HG03103 (cell line): Measurements from ENCODE around the gene CLIC4.
"Not testable (repeated sequence)": the region's sequence is repeated elsewhere in the genome, so short reads cannot be mapped to it uniquely, and the experiment has no call there.

Source experiments
- ATAC-seq: cut with Tn5 transposase; IDR thresholded peaks from one replicate; pipeline ENCODE4 v1.9.1; 2021; ENCODE audit warnings: low read depth; ENCODE audit not compliant: unreplicated experiment

CLIC4 gene

GRCh38 chr1:24743404-24744211, 1.6 kb upstream of the CLIC4 start:
- ATAC-seq = no peak

DNA sequence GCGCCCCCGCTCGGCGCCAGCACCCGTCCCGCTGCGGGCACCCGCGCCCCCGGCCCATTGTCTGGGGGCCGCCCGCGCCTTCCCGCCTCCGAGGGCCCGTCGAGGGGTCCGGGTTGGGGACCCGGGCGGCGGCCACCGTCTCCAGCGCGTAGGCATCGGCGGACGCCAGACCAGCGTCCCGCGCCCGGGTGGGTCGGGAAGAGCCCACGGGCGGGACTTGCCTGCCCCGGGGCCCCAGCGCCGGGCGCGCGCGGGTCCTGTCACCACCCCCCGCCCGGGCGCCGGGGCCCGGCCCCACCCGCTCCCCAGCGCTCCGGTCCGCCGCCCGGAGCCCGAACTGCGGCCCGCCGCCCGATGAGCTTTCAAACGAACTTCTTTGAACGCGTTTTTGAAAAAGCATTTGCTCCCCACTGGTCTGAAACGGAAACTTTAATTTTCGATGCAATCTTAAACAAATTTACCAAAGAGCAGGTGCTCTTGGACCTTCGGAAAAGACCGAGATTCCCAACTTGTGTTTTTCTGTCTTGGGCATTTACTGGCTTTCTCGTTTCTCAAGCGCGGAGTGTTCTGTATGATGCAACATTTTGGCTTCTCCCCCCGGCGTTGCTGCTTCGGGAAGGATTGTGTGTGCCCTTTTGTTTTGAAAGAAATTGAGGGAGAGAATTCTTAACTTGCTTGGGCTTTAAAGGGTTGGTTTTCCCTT, 615 bp downstream of the CLIC4 start:
- ATAC-seq = no peak

DNA sequence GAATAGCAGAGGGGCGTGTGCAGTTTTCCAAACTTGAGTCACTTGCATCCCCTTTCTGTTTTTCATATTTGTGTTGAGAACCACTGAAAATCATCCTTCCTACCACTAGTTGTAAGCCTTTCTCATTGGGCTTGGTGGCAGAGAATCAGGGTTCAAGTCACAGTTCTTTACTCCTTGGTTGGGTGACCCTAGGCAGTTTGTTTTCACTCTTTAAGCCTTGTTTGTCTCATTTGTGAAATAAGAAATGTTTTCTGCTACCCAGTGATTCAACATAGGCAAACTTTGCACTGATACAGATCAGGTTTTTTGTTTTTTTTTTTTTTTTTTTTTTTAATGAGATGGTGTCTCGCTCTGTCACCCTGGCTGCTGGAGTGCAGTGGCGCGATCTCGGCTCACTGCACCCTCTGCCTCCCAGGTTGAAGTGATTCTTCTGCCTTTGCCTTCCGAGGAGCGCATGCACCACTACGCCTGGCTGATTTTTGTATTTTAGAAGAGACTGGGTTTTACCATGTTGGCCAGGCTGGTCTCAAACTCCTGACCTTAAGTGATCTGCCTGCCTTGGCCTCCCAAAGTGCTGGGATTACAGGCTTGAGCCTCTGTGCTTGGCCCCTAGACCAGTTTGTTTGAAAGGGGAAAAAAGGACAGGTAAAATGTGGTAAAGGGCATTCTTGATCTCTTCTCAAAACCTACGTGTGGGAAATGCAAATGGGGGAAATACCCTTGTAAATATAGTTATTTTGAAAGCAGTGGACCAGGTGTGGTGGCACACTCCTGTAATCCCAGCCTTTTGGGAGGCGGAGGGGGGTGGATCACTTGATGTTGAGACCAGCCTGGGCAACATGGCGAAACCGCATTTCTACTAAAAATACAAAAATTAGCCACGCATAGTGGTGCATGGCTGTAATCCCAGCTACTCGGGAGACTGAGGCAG, 3.2 kb downstream of the CLIC4 start:
- ATAC-seq = no peak

DNA sequence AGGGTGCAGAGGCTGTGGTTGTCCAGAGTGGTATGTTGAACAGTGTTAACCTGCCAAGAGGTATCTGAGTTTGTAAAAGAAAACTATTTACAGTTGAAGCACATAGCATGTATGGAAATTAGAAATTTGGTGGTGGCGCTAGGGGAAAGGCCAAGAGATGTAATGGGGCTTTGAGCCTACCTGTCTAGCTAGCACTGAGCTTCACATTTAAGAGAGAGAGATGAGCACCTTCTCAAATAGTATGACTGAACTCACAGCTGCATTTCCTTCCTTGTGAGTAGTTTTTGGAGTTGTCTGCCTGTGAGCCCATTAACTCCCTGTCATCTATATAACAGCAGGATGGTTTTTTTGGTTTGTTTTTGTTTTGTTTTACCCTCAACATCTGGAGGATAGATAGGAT, 4.0 kb downstream of the CLIC4 start:
- no peak for ATAC-seq

- ATAC-seq = no peak
These were observed 4.6 kb downstream of the CLIC4 start for GRCh38 chr1:24749886-24750285.

GRCh38 chr1:24751833-24752232, 6.6 kb downstream of the CLIC4 start:
- no peak for ATAC-seq

- ATAC-seq = no peak
These were observed 7.1 kb downstream of the CLIC4 start for GRCh38 chr1:24752305-24752704.

DNA sequence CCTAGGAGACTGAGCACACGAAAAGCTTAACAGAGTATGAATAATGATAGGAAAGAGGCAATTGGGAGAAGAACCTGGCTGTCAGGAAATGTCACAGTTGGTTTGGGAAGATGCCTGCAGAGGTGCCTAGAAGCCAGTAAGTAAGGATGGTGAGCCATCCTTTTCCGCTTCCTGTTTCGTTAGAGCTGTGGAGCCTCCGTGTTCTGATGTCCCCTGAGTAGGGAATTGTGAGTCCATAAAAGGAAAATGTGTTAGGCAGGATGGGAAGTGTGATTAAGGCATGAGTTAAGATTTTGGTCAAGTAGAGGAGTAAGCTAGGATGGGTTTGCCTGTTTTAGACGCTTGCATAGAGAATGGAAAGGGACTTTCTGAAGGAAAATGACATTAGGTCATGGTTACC, 9.0 kb downstream of the CLIC4 start:
- ATAC-seq = no peak

GRCh38 chr1:24755323-24755722, 10.1 kb downstream of the CLIC4 start:
- ATAC-seq = not testable (repeated sequence)

DNA sequence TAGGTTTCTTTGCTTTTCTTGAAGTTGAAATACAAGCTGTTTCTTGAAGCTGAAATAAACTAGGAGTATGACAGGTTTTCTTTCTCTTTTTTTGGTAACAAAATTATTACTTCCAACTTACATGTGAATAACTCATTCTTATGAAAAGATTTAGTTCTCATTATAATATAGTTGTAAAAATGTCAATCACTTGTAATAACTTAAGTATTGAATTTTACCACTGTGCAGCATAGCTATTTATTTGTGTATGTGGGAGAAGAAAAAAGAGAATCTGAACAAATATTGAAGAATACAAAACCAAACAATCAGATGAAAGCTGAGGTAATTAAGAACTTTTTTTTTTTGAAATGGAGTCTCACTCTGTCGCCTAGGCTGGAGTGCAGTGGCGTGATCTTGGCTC, 11.1 kb downstream of the CLIC4 start:
- ATAC-seq = no peak

DNA sequence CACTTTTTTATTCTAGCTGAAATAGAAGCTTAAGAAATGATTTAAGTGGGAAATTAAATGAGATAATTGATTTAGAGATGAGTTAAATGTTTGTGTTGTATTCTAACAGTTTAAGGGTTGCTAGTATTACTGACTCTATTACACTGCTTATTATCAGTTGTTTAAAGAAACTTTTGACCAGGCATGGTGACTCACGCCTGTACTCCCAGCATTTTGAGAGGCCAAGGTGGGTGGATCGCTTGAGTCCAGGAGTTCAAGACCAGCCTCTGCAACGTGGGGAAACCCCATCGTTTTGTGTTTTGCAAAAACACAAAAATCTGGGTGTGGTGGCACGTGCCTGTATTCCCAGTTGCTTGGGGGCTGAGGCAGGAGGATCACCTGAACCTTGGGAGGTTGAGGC, 14.2 kb downstream of the CLIC4 start:
- ATAC-seq = no peak

DNA sequence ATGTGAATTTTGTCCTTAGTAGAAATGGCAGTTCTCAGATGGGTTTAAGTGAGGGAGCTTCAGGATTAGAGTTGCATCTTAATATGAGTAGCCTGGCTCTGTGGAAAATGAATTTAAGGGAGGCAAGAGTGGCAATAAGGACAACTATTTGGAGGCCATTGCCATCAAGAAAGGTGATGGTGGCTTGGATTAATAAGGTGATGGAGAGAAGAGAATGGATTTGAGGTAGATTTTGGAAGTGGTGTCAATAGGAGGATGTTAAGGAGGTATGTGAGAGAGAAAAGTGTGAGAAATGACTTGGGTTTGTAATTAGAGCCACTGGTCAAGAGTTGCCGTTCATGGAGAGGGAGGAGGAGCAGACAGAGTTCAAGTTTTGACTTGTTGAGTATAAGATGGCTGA, 16.3 kb downstream of the CLIC4 start:
- ATAC-seq = no peak

DNA sequence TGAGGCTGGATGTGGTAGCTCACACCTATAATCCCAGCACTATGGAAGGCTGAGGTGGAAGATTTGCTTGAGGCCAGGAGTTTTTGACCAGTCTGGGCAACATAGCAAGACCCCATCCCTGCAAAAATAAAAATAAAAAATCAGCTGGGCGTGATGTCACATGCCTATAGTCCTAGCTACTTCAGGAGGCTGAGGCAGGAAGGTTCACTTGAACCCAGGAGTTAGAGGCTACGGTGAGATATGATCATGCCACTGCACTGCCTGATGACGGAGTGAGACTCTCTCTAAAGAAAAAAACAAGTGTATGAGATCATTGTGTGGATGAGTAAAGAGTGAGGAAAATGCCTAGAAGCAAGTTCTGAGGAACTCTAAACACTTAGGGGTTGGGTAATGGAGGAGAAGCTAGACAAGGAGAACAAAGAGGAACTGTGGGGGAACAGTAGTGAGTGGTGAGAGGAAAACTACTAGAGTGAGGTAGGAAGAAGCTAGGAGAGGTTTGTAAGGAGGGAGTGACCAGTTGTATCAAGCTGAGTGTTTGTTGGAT, 17.0 kb downstream of the CLIC4 start:
- ATAC-seq = no peak

DNA sequence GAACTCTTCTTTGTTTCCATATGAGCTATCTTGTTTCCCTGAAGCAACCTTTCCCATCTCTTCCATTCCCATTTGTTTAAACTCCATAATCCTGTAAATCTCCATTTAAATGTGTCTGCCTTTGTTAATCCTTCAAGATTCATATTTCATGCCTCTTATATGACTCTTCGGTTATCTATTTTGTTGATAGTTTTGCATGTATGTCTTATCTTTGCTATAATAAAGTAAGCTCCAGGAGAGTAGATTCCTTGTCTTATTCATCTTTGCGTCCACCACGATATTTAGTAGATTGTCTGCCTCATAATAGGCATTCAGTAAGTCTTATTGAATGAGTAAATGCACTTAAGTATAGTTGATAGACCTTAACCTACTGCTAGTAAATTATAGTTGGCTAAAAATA, 18.4 kb downstream of the CLIC4 start:
- ATAC-seq = no peak

DNA sequence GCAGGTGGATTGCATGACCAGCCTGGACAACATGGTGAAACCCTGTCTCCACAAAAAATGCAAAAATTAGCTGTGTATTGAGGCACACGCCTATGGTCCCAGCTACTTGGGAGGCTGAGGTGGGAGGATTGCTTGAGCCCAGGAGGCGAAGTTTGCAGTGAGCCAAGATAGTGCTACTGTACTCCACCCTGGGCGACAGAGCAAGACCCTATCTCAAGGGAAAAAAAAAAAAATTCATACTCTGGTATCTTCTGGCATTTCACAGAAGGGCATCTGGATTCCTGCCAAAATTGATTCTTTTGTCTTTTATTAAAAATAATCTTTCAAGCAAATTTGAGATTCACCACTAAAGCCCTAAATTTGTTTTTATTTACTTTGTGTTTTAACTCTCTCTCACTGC, 19.2 kb downstream of the CLIC4 start:
- ATAC-seq = no peak

DNA sequence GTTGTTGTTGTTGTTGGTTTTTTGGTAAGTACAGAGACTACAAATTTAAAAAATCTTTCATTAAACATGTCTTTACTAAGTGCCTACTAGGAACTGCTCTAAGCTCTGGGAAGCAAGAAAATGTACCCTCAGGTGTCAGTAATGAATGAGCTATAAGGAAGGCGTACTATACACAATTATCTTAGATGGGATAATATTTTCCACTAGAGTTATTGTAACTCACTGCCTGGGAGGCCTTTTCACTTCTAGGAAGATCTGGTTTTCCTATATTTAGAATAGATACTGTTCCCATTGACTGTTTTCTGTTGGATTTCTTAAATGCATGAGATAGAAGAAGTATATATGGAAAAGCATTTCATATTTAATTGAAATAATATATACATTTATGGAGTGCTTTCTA, 19.6 kb downstream of the CLIC4 start:
- no peak for ATAC-seq

DNA sequence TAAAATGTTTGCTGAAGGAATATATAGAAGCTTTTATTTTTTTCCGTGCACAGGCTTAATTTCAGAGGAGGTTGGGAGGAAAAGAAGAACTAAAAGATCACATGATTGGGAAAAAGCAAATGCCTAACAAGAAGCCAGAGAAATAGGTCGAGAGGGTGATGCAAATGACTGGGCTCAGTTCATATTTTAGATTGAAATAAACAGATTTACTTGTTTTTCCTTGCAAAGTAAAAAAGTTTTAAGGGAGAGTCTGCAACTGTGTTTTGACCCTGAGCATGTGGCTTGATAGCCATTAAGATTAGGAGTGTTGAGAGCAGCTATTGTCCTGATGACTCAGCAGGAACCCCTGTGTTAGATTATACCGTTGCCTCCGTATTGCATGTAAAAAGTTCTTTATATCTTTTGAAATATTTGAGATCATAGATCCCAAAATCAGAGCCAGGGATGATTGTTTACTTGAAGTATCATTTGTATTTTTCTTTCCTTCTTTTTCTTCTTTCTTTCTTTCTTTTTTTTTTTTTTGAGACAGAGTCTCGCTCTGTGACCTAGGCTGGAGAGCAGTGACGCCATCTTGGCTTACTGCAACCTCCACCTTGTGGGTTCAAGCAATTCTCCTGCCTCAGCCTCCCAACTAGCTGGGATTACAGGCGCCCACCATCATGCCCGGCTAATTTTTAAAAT, 20.2 kb downstream of the CLIC4 start:
- ATAC-seq = no peak

DNA sequence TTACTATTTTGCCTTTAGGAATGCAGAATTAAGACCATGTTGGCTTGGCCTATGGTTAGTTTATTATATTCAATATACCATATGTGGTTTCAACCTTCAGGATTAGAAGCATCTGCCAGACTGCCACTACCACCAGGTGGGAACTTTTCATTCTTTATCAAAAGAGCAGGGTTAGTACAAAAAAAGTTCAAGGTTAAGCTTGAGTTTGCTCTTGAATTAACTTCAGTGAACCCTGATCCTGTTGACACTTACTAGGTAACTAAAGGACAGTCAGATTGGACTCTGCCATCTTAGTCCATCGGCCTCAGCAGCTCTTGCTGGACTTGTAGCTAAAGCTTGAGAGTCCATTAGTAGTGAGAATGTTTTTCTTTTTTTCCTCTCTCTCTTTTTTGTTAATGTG, 22.1 kb downstream of the CLIC4 start:
- ATAC-seq = no peak

DNA sequence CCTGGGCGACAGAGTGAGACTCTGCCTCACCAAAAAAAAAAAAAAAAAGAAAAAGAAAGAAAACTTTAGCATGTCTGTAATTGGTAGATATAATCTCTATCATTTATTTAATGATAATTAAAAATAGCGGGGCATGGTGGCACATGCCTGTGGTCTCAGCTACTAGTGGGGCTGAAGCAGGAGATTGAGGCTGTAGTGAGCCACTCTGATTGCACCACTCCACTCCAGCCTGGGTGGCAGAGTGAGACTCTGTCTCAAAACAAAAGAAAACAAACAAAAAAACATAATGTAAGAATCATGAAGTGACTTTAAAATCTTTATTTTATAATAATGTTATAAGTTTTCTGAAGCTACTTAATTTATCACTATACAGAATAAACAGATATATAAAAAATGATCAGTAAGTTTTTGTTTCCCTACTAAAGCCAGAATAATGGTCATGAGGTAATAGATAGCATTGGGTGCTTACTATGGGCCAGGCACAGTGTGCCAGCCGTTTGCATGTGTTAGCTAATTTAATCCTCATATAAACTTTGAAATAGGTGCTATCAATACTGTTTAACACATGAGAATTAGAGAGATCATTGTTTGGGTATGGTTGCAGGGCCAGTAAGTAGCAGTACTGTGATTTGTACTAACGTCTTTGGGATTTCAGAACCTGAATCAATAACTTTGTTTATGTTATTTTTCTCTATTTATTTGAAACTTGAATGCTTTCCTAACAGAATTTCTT, 23.8 kb downstream of the CLIC4 start:
- no peak for ATAC-seq
